ENCODE data around the gene ZNF384.
A peak's percentile ranks its signal among the peaks of the same experiment; 100 is the strongest.

The ZNF384 gene

DNA sequence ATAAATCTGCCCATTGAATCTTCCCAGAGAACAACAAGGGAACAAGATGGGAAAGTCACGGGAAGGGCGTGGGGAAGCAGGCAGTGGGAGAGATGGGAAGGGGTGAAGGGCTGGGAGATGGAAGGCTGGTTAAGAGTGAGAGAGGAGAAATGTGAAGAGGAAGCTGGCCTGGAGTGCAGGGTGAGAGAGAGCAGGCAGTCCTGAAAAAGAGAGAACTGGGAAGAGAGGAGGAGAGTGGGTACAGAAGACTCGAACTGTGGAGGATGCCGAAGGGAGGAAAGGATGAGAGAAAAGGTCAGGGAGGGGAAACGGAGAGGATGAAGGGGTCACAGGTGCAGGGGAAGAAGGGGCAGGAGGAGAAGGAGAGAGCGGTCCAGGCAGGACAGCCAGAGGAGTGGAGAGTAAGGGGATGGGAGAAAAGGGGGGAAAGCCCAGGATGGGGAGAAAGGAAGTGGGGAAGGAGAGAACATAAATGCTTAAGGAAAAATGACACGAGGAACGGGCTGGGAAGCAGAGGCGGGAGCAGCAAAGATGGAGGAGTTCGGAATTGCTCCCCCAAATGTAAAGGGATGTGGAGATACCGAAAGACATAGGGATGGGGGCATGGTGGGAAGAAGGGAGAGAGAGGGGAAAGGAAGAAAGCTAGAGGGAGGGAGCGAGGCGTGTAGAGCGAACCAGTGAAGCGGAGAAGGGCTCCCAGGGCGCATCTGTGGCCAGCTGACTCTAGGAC lies 10.2 kb upstream of the ZNF384 start:
- no peak for DNase-seq (ENCODE audit: low spot score)

DNA sequence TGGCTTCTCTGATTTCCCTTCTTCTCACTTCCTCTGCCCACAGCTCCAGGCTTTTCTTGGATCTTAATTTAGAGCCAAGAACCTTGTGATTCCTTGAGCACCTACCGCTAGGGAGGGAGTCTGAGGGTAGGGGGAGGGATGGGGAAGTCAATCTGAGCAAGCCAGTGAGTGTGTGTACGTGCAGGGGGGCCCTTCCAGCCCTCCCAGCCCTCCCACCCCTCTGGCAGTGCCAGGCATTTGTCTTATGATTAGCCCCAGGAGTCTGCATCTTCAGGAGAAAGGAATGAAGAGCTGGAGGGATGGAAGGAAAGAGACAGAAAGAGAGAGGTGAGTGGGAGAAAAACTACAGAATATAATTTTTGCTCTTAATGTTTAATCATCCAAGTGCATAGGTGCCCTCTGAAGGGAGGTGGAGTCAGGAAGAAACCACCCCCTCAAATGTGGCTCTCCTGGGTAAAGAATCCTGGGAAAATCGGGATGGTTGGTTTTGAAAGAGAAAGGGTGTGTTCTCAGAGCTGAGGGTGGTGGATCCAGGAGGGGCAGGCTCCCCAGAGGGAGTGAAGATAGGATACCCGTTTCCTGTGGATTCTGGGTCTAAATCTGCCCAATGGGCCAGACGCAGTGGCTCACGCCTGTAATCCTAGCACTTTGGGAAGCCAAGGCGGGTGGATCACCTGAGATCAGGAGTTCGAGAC lies 9.3 kb upstream of the ZNF384 start:
- DNase-seq (ENCODE audit: low spot score): no peak

DNA sequence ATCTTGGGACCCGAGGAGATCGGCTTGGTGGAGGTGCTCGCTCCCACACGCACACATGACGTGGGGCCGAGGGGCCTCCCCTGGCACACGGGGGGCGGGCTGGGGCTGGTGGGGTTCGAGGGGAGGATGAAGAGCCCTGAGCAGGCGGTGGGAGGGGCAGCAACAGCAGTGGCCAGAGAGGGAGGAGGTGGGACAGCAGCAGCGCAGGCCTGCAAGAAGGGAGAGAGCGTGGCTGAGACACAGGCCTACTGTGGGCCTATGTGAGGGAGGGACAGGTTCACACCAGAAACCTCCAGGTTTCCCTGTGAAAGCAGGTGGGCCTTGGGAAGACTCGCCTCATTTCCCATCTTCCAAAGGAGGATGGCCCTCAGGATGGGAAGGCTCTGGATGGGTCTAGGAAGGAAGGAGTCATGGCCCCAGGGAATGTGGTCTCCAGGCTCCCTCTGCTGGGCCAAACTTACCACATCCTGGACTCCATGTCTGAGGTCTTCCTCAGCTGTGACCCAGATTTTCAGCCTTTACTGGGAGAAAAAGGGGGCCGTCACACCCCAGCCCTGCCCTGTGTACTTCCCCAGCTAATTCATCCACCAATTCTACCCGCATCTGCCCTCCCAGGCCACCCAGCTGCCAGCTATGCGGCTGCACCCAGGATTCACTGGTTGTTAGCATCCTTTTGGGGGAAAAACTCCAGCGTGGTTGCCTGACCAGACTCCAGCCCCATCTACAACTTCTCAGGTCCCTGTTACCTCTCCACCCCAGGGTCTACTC lies 8.6 kb upstream of the ZNF384 start:
- peak; percentile 67 for DNase-seq (ENCODE audit: low spot score)

DNA sequence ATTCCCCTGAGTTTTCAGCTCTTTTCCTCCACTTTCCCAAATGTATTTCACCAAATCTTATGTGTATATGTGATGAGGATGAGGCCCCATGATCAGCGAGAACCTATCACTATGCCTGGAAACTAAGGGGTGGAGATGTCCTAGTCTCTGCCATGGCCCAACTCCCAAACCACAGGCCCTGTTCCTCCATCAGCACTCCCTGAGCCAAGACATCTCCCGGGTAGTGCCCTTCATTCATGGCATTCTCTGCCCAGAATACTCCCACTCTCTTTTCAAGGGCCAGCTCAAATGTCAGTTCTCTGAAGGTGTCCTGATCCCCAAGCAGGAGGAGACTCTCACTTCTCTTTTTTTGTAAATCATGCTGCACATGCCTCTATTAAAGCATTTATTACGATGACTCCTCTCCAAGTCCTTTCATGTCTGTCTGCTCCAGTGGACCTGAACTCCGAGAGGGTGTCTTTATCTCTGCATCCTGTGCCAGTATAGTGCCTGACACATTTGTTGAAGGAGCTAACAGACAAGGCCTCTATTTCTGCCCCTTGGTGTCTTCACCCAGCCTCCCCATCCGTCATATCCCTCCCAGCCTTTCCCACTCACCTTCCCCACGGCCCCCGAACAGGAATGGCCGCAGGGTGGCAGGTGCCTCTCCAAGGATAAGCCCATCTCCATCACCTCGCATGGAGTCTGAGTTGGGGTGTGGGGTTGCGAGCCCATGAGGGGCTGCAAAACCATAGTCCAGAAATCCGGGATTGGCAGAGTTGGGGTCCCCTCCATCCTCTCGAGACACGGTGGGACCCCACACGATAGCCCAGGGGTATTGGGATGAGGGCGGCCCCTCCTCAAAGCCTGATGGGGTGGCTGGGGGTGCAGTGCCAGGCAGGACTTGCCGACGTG lies 7.8 kb upstream of the ZNF384 start:
- no peak for DNase-seq (ENCODE audit: low spot score)

DNA sequence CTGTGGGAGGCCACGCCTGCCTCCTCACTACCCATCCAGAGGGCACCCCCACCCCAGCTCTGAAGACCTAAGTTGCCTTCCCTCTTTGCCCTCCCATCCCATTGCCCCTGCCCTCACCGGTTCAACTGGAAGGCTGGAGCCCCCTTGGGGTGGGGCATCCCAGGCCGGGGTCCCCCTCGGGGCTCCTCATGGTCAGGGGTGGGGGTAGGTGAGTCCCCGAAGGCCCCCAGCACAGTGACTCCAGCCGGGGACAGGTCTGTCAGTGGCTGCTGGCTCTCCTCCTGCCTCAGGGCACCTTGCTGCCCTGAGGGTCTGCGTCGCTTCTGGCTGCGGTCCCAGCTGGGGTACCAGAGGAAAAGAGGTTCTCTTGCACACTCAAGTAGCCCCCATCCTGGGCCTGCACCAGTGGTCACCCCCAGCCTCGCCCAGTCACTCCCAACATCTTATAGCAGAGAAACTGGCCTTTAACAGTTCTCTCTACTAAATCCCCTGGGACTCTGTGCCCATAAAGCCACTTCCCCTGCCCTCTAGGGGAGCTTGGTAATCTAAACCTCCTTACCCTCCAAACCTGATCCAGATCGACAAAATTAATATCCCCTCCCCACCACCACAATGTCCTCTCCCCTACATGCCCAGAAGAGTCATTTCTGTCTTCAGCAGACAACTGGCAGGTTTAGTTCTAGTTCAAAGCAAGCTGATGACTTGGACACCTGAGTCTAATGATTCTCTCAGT lies 6.3 kb upstream of the ZNF384 start:
- DNase-seq (ENCODE audit: low spot score): no peak

DNA sequence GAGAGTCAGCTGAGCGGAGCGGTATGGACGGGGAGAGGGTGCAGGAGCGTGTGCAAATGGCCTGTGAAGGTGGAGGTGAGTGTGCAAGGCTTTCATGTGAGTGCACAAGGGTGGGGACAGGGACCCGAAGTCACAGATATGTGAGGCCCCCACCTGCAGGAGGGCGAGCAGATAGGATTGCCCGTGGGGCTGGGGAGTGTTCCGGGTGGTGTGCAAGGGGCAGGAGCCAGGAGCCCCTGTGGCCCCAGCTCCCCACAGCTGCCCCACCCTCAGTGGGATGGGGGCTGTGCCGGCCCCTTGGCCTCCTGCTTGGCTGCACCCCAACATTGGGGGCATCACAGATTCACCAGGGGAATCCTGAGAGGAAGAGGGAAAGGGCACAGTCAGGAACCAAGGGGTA lies 5.5 kb upstream of the ZNF384 start:
- DNase-seq (ENCODE audit: low spot score): no peak

DNA sequence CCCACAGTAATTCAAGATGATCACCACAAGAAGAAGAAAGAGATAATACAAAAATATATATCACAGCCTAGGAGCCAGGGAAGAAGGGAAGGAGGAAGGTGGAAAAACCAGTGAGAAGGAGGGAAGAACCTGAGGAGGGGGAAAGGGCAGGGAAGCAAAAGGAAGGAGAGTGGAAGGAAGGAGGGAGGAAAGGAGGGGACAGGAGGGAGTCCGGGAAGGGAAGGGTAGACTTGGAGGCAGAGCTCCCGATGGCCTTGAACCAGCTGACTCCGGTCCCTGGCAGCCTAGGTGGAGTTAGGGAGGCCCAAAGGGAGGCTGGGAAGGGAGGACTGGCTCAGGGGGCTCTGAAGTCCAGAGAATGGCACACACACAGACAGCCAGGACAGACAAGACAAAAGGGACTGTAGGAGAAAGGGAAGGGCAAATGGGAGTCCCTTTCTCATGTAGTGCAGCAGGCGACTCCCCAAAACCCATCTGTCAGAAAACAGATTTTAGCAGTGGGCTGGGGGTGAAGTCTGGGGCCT lies 4.7 kb upstream of the ZNF384 start:
- DNase-seq (ENCODE audit: low spot score): no peak

DNA sequence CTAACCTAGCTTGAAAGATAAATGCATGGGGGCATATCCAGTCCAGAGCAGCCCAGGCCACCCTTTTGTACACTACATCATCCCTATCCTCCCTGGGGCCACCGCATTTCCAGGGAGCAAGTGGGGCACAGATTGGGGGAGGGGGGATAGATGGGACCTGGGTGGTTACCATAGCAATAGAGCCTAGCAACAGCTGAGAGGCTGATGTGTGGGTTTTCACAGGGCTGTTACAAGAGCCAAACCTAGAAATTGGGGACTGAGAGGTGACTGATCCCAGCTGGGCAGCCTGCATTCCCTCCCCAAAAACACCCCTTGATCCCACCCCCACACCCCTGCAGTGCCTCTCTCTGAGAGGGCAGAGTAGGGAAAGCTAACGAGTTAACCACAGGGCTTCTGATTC lies 3.7 kb upstream of the ZNF384 start:
- no peak for DNase-seq (ENCODE audit: low spot score)

DNA sequence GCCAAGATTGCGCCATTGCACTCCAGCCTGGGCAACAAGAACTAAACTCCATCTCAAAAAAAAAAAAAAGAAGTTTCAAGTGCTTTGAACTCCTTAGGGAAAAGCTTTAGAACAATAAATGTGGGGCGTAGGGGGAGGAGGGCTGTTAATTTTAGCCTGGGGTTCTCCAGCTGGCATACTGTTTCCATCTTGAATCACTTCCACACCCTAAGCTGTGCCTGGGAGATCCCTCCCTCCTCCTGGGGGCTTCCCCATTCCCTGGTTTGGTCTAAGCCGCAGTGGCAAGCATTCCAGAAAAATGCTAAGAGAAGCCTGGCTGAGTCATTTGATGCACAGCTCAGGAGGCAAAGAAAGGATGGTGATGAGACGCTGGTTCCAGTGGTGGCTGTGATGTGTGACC lies 2.3 kb upstream of the ZNF384 start:
- DNase-seq (ENCODE audit: low spot score): no peak

DNA sequence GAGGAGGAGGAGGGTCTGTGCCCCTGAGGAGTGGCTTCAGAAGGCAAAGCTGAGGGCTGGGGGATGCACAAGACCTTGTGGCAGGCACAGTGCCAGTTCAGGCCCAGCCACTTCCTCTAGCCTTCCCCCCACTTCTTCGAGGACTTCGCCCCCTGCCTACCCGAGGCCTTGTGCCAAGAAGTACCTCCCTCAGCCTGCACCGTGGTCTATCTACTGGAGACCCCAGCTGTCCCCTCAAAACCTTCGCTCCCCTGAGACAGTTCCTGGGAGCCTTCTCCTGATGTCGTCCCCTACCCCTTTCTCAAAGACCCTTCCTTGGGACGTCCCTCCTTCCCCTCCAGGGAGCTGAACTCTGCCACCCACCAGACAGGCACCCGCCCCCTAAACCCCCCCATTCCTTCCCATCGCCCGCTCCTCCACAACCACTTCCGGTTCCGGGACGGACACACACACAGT lies 604 bp downstream of the ZNF384 start:
- no peak for DNase-seq (ENCODE audit: low spot score)

DNA sequence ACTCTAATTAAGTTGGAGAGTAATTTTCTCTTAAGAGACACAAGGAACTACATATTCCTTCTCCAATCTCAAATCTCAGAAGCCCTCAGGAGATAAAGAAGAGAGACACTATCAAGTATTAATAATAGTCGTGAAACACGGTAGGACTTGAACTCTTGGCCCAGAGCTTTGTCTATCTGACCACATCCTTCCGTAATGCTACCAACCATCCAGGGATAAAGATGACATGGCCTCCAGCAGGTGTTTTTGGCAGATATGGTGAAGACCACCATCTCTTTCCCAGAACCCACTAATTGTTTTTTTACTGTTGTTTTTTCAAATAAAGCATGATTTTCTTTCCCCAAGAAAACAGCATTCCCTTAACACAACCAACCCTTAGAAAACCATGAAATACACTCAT lies 3.4 kb downstream of the ZNF384 start:
- DNase-seq (ENCODE audit: low spot score): no peak

DNA sequence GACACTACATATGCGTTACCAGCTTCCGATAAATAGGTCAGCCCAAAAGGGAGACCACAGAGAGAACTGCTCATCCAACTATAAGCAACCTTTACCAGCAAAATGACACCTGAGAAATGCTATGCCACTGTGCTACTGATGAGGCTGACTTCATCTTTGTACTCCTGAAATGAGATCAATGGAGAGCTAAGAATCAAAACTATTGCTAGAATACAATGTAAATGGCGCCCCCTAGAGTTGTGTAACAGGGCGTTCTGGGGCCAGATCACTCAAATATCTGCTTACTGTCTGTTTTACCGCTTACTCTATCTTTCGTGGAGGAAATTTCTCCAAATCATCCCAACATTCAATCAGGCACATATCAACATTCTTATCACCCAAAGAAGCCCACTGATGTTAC lies 4.6 kb downstream of the ZNF384 start:
- DNase-seq (ENCODE audit: low spot score): peak; percentile 57

DNA sequence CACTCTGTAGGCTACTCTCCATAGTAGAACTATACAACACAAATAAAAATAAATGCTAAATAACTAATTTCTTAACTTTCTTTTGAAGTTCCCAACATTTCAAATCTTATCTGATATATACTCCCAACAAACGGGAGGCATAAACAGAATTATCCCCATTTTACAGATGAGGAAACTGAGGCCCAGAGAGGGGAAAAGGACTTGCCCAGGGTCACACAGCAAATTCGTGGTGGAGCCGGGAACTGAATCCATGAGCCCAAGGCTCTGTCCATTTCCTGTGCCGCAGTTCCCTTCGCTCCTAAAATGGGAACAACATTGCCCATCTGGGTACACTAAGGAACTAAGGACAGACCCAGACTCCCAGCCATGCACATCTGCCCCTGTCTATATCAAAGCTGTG lies 12.2 kb downstream of the ZNF384 start:
- DNase-seq (ENCODE audit: low spot score): no peak

DNA sequence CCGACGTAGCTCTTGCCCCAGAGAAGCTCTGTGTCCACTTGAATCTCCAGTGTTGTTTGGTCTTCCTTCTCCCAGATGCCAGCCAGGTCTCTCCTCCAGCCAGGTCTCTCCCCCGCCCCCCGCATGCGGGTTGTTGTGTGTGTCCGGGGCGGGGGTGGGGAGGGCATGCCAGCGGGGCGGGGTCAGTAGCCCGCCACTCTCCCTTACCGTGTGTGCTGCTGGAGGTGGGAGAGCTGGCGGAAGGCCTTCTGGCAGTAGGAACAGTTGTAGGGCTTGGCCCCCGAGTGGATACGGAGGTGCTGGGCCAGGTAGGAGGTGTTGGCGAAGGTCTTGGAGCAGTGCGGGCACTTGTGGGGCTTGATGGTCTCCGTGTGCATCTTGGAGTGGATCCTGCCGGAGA lies 17.0 kb downstream of the ZNF384 start:
- no peak for DNase-seq (ENCODE audit: low spot score)

DNA sequence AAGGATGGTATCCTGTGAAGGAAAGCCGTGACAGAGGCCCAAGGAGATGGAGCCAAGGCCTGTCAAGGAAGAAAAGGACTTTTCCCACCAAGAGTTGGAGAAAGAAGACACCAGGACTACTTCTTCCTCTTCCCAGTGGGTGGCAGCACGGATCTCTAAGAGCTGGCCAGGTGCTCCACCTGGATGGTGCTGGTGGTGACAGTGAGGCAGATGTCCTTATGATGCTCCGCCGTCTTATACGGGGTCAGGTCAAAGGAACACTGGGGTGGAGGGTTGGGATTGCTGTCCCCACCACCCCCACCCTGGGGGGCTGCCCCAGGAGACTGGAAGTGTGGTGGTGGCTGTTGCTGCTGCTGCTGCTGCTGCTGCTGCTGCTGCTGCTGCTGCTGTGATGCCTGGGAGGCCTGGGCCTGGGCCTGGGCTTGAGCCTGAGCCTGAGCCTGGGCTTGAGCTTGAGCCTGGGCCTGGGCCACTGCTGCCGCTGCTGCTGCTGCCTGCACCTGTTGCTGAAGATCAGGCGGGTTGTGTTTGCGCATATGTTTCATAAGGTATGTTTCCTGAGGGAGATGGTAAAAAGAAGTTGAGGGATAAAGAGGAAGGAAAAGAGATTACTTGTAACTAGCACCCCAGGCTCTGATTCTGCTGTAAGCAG lies 21.5 kb downstream of the ZNF384 start:
- peak; percentile 52 for DNase-seq (ENCODE audit: low spot score)

DNA sequence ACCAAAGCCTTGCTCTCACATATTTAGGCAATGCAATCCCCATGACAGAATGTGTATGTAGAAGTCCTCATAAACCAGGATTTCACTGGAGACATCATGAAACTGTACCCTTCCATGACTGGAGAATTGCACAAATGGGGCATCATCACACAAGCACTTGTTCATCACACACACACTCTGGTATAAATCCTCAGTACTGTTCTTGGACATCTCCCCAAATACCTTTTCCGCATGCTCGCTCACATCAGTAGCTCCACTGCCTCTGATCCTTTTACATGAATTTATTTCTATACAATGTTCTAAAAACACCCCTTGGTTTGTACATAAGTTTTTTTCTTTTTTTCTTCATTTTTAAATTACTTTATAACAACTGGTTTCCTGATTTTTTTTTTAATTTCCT lies 23.0 kb downstream of the ZNF384 start:
- DNase-seq (ENCODE audit: low spot score): no peak

DNA sequence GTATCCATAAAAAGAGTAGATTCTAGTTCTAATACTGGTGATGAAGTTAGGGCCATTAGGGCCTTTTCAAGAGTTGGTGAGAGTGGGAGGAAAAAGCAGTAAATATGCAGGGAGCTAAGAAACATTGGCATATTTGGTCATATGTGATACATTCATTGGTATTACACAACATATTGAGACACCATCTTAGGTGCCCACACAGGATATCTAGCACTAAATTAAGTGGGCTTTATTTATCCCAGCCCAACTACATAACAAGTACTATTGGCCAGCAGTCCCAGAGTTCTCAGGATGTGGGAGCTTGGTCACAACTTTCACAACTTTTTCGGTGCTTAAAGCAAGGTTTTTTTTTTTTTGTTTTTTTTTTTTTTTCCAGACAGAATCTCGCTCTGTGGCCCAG lies 24.3 kb downstream of the ZNF384 start:
- no peak for DNase-seq (ENCODE audit: low spot score)

DNA sequence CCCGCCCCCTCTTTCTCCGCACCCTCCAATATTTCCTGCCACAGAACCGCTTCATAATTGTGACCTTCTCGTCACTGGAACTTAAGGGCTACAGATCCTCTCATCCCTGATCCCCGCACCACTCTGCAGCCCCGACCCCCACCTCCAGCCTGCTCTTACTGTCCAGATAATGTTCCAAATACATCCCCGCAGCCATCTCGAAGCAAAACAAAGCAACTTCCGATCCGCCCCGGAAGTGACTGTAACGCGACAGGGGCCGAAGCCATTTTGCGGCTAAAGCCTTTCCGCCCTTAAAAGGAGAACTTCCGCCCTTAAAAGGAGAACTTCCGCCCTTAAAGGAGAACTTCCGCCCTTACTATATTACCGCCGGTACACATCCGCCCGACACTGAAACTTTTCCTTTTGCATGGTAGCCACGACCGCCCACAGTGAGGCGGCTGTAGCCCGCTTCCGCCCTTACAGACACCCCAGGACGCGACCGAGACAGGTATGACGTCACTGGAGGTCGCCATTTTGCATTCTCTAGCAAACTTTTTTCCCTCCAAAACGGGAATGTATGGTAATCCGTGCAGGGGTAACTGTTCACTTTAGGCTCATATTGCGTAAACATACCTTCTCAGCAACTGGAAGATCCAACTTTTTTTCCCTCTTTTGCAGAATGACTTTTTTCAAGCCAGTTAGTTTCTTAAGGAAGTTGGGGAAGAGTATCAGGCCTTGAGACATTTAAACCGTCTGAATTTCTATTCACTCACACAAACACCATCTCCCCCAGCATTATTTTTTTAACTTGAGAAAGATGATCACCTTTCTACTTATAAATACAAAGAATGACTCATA lies 26.1 kb downstream of the ZNF384 start, which contains the start of gene ING4:
TSS of gene ING4 (minus strand) at position 214 of the 837 bp plus-strand sequence. CDS start at position 196, 18 bp downstream.
- DNase-seq (ENCODE audit: low spot score): peak; percentile 99

DNA sequence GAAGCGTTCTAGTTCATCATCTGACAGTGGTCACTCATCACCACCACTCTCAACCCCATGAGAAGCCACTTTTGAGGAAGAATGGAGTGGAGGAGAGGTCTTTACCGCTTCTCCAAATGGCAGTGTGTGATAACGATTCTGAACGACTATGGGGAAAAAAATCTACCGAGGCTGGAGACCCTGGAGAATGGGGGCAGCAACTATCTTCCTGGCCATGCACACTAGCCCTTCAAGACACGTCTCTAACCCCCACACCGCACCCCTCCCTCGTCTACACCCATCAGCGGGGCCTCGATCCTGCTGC lies 26.6 kb downstream of the ZNF384 start:
- DNase-seq (ENCODE audit: low spot score): peak; percentile 80

DNA sequence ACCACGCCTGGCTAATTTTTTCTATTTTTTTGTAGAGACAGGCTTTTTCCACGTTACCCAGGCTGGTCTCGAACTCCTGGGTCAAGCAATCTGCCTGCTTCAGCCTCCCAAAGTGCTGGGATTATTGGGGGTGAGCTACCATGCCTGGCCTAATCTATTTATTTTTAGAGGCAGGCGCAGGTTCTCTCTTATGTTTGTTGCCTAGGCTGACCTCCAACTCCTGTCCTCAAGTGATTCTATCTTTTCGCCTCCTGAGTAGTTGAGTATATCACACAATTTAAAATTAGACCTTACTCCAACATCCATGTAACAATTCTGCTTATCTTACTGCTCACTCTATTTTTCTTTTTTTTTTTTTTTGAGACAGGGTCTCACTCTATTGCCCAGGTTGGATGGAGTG lies 35.2 kb downstream of the ZNF384 start:
- no peak for DNase-seq (ENCODE audit: low spot score)

Data from iPS-NIHi11 (cell line).